Activated CD4-positive, alpha-beta T cell treated with anti-CD3 and anti-CD28 coated beads, Interleukin-2, amount 50 U/mL, for 1 hour (primary cell): ENCODE data around the gene BRD4.

Experiments
- DNase-seq: peaks from one replicate; pipeline ENCODE4 v3.0.0-alpha.2; 2020

Gene BRD4

DNA sequence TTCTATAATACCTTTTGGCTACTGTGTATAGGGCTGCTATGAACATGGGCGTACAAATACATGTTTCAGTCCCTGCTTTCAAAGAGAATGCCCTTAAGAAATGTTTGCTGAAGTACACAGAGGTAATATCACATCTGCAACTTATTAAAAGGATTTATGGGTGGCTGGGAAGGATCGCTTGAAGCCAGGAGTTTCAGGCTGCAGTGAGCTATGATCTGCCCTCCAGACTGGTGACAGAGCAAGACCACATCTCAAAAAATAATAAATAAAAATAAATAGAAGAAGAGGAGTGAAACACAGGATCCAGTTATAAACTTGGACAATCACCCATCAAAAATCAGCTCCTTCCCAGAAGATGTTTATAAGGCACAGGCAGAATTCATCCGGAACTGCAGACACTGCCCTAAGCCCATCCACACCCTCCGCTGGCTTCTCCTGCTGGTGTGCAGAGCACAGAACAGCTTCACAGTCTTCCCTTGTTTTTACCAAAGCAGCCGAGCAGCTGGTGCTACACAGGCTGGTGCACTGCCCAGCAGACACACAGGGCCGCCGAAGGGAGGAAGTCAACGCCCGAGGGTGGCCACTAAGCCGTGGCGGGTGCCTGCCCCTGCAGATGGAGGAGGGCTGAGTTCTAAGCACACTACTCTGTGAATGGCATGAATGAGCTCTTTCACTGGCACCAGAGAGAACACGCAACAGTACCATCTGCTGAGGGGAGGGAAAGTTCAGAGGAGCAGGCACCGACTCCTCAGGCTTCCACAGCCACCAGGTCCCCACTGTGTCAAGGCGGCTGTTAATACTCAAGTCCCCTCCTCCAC lies 44.0 kb downstream of the BRD4 start:
- DNase-seq = no peak

DNA sequence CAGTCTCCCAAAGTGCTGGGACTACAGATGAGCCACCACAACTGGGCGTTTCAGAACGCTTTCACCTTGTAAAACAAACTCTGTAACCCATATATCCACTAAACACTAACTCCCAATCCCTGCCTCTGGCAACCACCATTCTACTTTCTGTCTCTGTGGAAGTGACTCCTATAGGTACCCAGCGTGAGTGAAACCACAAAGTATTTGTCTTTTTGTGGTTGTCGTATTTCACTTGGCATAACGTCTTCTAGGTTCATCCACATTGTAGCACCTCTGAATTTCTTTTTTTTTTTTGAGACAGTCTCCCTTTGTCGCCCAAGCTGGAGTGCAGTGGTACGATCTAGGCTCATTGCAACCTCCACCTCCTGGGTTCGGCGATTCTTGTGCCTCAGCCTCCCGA lies 44.8 kb downstream of the BRD4 start:
- DNase-seq = no peak

DNA sequence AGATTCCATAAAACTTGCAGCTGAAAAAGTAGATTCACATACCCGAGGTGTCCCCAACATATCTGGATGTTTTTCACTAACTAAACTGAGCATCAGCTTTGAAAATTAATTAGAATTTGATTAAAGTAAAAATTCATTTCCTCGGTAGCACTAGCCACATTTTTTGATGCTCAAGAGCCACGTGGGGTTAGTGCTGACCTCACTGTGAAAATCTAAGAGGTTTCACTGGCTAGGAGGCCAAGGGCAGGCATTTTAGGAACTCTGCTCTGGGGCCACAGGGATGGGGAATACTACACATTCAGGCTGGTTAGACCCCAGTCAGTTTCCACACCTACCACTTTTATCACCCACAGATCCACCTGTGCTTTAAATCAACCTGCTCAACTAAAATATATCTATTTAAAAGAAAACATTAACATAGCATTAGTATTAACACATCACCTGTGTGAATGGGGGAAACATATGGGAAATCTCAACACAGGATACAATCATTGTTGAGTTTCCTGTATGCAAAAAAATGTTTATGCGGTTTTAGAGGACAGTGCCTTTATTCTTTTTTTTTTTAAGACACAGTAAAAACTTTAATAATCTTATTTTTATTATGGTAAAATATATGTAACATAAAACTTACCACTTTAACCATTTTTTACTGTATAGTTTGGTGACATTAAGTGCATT lies 45.5 kb downstream of the BRD4 start:
- DNase-seq = no peak

DNA sequence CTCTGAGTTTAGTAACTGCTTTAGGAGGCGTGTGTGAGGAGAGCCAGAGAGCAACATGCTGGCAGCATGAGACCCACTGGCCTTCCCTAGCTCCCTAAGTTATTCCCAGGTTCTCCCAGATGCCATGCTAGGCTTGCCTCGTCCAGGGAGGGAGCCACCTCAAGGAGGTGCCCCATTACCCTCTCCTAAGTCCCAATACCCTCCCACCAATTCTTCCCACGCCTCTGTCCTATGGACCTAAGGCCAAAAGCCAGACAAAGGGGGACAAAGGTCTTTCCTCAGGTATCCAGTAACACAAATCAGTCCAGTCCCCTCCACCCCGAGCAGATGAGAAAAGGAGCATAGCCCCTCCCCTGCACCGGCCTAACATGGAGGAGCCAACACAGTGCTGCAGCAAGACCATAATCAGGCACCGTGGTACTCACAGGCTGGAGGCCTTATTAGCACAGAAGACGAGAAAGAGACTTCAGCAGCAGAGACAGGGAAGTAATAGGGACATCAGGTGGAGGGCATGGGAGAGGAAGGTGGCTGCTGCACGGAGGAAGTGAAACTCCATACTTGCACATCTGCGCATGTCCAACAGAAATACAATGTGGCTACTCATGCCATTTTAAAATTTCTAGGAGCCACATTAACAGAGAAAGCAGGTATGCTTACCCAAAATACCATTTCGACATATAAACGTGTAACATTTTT lies 46.3 kb downstream of the BRD4 start:
- DNase-seq = no peak

DNA sequence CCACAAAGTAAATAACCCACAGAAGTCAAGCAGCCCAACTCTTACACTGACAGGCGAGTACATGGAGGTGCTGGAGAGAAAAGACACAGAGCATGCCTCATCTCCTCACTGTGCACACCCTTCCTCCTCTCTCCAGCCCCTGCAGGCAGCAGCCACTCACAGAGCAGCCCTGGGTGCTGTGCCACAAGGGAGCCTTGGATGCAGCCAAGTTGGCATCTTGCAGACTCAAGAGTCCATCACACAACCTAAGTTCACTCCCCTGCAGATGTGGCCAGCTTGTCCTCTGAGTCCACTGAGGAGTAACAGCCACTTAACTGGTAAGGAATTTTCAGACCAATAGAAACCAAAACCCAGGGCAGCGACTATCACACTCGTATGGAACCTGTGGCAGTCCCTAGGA lies 47.4 kb downstream of the BRD4 start:
- no peak for DNase-seq

DNA sequence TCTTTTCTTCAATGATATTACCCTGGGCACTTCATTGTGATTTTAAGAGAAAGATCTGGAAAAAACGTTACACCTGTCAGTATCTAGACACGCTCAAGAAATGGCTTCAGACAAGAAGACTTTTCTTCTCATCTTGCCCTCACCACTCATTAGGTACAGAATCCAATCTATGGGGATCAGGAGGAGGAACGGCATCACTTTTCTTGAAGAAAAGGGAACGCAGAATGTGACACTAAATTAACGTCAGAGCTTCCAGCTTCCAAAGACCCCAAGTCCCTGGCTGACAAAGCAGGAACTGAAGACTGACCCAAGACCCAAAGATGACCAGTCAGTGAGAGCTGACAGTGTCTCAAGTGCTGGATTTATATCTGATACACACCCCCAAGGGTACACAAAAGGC lies 48.2 kb downstream of the BRD4 start:
- no peak for DNase-seq

DNA sequence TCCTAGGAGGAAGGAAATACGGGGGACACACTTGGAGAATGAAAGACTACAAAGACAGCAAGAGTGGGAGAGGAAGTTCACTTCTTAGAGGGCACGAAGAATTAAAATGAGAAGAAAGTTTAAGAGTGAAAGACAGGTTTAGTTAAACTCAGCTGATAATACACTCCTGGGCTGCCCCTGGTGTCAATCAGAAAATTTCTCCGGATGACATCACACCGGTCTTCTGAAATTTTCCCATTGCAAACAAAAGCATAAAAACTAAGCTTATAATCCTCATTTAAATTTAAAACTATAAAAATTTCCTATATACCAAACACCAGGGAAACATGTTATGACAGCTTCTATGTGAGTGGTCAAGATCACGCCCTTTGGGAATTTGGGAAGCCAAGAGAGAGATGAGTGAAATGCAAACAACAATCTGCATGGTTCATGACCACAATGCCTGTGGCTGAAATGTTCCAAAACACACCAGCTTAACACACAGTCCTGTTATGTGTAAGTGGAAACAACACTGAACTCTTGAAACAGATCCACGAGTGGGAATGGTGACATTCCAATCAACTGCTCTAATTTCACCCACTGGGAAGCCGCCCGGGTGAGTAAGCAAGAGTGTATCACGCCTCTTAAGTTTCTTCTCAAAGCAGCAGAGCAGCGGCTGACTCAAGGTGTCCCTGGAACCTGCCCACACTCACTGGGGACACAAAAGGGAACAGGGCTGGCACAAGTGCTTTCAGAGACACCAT lies 49.0 kb downstream of the BRD4 start:
- no peak for DNase-seq

DNA sequence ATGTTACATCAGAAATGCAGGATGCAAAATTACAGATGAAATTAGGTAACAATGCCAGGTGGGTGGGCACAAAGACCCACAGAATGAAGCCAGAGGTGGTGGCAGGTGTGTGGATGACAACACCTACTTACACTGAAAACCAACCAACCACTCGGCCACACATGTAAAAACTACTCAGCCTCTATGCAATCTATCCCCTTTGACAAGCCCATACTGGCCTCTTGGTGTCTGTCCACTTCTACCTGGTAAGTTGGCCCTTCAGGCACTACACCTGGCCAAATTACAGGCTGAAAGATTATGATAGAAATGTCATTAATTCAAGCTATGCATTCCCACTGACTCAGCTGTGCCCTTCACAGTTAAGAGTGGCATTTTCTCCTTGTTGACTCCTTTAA lies 50.0 kb downstream of the BRD4 start:
- no peak for DNase-seq

DNA sequence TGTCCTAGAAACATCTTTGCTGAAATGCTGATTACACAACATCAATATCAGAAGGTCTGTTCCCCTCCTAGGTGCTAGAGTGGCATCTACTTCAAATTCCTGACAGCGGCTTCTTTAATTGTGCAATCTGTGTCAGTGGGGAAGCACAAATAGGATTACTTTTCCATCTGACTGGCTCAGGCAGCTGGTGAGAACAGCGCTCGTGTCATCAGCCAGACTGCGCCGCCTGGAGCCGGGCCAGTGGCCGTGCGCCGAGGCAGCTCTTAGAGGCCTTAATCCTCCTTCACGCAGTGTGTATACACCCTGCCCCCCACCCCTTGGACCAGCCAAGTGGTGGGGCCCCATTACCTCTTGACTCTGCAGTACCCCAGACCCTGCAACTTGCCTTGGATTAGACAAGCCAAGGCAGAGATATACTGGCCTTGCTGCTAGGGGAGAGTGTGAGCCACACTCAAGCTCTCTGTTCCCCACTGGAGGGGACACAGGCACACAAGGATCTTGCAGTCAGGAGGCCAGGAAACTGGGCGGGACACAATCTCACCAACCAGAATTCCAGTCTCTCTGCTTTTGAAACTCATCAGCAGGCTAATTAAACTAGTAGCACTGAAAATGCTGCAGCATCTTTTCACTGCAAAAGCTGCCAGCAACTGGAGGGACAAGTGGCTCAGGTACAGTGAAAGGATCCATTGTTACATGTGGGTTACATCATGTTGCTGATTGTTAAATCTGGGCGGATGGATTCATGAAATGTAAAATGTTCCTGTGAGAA lies 51.2 kb downstream of the BRD4 start:
- no peak for DNase-seq

DNA sequence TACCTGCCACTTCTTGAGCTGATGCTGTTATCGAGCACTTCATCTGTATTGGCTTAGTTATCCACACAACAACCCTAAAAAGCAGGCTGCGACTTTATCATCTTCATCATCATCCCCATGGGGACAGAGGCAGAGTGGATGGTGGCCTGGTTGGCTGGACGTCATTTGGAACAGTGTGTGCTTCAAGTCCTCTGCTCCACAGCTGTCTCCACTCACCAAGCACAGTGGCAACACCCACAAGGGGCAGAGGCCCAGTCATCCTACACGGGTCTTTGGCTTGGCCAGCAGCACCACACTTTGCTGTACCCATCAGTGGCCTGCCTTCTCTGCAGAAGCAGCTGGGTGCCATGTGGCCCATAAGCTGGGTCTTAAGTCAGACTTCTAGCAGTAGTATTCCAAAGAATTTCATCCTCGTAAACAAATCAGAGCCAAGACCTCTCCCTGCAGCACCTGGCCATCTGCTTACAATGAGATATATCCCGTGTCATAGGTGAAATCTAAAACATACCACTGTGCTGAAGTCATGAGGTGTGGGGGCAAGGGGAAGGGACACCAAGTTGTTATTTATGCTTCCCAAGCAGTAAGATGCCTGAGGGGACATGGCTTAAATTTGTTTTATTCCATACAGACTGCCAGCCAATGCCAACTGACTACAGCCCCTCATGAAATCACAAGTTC lies 52.2 kb downstream of the BRD4 start:
- no peak for DNase-seq

DNA sequence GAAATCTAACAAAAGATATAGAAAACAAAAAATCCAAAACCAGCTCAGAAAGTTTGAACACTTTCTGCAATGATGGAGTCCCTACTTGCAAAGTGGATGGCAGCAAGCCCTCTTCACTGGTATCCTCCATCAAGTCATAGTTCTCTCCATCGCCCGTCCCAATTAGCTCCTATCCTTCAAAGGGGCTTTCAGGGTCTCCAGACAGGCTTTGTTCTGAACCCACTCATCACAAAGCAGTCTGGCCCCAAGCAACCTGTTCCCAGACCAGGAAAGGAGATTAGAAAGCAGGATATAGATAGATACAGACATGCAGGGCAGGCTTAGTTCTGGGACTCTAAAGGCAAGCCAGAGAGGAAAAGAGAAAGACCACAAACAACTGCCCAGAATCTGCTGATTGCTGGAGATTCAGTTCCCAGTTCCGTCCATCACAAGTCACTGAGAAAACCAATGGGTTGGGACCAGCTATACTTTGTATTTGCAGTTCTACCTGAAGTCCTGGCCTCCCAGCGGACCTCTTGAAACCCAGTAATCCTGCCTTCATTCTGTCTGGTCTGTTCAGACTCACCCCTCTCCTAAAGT lies 52.9 kb downstream of the BRD4 start:
- DNase-seq = no peak

DNA sequence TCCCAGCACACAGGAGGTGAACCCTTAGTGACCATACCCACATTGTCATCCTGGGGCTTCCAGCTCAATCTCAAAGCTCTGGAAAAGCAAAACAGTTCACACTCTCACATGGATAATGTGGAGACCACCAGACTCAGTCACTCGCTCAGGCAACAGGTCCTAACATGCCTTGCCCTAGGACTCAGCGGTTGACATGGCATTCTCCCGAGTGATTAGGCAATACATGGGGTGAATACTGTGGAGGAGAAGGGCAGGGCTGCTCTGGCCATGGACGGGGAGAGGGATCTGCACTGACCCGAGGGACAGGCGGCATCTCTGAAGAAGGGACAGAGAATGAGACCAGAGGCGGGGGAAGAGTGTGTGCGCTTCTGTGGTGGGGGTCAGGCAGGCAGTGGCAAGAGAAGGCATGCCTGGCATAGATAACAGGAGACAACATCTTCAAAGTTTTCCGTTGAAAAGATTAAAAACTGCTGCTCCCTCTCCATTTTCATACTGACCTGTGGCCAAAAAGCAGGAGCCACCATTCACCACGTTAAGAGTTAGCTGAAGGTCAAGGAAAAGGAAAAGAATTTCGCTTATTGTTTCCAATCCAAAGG lies 55.6 kb downstream of the BRD4 start:
- no peak for DNase-seq

DNA sequence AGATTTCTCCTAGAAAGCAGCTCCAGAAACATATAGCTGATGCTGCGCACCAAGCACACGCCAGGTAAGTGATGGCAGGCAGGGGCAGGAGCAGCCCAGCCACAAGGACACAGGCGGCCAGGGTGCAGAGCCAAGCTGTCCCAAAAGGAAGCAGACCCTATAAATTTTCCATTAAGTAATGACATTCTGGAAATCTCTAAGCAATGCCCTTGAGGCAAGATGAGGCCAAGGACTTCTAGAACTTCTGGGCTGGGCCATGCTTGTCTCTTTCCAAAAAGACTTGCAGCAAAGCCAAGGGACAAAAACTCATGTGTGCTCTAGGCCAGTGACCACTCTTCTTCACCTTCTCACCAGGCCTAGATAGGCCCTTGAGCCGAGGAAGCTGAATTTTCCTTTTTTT lies 57.9 kb downstream of the BRD4 start:
- no peak for DNase-seq

DNA sequence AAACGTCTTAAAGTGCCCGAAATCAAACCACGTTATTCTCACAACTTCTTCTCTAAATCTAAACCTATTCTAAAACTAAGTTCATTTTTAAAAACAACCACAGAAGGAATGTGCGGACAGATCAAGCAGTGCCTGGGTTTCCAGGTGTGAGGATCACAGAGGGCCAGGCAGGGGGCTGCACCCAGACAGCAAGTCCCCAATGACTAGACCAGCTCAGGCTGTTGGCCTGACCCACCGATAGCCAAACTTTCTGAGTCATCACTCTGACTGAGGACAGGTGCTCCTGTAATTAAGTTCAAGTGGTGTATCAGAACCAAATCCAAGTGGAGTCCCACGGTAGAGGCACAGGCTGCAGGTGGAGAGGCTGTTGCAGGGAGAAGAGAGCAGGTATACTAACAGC lies 62.5 kb downstream of the BRD4 start:
- DNase-seq = no peak

DNA sequence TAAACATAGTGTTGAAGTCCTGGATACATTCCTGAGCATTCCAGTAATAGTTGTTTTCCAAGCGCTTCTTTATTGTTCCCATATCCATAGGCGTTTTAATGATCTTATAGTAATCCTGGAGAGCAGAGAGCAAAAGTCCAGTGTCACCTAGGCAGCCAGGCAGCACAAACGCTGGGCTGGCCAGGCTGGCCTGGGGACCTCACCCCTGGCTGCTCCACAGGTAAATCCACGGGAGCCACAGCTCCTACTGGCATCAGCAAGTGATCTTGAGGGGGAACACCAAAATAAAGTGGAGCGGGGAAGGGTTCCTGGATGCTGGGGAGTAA lies 63.4 kb downstream of the BRD4 start:
- no peak for DNase-seq

DNA sequence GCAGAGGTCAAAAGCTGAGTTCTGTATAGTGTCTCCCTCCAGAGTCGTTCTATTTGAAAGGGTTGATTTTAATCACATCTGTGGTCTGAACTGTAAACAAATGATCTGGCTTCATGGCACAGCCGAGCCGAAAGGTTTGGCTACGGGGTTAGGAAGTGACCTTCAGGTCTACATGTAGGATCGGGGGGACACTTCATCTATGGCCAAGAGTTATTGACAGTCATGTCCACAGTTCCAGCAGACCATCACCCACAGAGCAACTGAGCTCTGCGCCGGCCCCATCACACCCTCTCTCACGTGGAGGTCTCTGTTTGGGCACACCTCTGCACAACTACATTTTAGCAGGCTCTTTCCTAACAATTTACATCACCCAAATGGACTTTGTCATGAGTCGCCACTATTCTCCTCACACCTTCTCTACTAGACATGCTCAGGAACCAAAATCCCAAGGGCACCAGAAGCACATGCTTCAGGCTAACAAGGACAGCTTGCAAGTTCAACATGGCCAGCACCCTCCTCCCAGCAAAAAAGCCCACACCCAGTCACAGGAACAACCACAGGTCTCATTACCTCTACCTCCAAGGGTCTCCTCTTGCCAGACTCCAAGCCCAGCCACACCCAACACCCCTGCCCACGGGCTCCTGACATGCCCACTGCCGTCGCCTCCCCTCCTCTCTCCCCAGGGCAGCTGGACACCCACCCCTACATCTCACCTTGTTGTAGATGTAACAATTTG lies 64.0 kb downstream of the BRD4 start:
- DNase-seq = no peak

DNA sequence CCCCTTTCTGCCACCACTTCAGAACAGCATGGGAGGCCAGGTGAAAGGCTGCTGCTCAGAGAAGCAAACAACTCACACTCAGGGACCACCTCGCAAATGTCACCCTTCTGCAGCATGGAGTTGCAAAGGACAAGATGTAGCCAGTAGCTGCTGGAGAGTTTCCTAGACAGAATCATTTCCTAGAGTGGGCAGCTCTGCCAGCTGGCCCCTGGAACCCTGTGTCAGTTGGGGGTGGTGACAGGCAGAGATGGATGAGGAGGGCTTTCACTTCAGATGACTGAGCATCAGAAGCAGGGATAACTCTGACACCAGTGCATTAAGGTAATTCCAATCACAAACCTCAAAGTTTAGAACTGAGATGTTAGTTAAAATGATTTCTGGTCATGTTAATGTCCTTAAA lies 65.7 kb downstream of the BRD4 start:
- DNase-seq = no peak

DNA sequence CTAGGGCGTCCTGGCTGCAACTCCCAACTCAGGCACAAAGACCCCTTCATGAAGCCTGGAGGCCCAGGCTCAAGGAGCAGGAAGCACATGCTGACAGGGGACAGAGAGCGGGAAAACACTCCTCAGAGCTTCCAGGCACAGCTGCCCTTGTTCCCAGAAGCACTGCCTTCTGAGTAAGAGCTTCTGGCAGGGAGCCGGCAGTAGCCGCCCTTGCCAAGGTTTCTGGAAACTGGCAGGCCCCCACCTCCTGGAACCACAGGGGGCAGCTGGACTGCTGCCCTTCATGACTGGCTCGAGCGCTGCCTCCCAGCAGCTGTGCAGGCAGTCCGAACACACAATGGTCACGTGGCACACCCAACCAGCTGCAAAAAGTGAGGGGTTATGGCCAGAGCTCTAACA lies 66.5 kb downstream of the BRD4 start:
- DNase-seq = no peak

DNA sequence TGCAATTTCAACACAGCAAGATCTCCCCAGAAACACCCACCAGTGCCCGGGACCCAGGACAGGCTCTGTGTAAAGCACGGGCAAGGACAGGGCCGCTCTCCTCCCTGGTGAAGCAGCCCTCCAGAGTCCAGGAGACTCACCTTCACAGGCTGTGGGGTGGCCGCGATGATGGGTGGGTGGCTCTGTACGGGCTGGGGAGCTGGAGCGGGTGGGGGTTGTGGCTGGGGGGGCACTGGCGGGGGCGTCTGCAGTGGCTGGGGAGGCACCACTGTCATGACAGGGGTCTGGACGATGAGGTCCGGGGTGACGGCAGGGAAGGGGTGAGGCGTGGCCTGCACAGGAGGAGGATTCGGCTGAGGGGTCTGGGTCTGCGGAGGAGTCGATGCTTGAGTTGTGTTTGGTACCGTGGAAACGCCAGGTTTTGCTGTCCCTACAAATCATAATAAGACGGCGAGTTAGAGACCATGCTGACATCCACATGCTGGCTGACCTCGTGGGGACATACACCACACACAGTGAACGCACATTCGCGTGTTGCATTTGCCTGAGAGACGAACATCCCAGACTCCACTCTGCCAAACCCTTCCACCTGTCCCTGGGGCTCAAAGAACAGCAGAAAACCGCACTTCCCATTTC lies 67.0 kb downstream of the BRD4 start:
- no peak for DNase-seq

DNA sequence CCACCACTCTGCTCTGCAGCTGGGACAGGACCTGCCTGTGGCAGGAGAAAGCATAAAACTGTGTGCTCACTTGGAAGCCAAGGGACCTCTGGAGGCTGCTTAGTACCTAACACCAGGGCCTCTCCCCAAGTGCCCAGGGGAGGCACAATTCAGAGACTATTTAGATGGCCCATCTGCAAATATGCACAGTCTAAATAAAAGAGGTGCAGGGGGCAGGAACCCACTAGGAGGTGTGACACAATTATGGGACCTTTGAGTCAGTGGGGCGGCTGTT lies 67.5 kb downstream of the BRD4 start:
- DNase-seq = no peak
